ENCODE measurements around the gene KSR2. TPM values are rescaled to one million over a fixed set of nuclear protein-coding genes. Genes with fewer than 3 reads are reported as not detected.

Gene KSR2
- total RNA-seq, 1 experiment from 2014 or later, result 0.14 TPM

GRCh38 chr12:117695956-117696355 is 272.8 kb downstream of the KSR2 start:
- in situ Hi-C loops (cut with HindIII; ENCODE audit: low pct_unique_long_range_greater_than_20kb, low sequenced_read_pairs), result no loop called here
- DNase-seq (ENCODE audit: low read depth), result no peak

GRCh38 chr12:117692512-117692911 is 276.3 kb downstream of the KSR2 start:
- no peak for DNase-seq (ENCODE audit: low read depth)
- in situ Hi-C loops (cut with HindIII; ENCODE audit: low pct_unique_long_range_greater_than_20kb, low sequenced_read_pairs), result no loop called here

GRCh38 chr12:117689857-117690256 is 278.9 kb downstream of the KSR2 start:
- in situ Hi-C loops (cut with HindIII; ENCODE audit: low pct_unique_long_range_greater_than_20kb, low sequenced_read_pairs), result no loop called here
- DNase-seq (ENCODE audit: low read depth), result no peak

- in situ Hi-C loops (cut with HindIII; ENCODE audit: low pct_unique_long_range_greater_than_20kb, low sequenced_read_pairs), result no loop called here
- DNase-seq (ENCODE audit: low read depth), result no peak
Observed at GRCh38 chr12:117688446-117688845, 280.3 kb downstream of the KSR2 start.

GRCh38 chr12:117686911-117687377 is 281.8 kb downstream of the KSR2 start:
- in situ Hi-C loops (cut with HindIII; ENCODE audit: low pct_unique_long_range_greater_than_20kb, low sequenced_read_pairs), result no loop called here
- DNase-seq (ENCODE audit: low read depth), result peak; percentile 96

GRCh38 chr12:117686210-117686609 is 282.6 kb downstream of the KSR2 start:
- no peak for DNase-seq (ENCODE audit: low read depth)
- in situ Hi-C loops (cut with HindIII; ENCODE audit: low pct_unique_long_range_greater_than_20kb, low sequenced_read_pairs), result no loop called here

- in situ Hi-C loops (cut with HindIII; ENCODE audit: low pct_unique_long_range_greater_than_20kb, low sequenced_read_pairs), result no loop called here
- DNase-seq (ENCODE audit: low read depth), result peak; percentile 99
Observed at GRCh38 chr12:117685110-117685926, 283.5 kb downstream of the KSR2 start.

GRCh38 chr12:117684471-117684870 is 284.3 kb downstream of the KSR2 start:
- DNase-seq (ENCODE audit: low read depth), result peak; percentile 30
- in situ Hi-C loops (cut with HindIII; ENCODE audit: low pct_unique_long_range_greater_than_20kb, low sequenced_read_pairs), result no loop called here

GRCh38 chr12:117680312-117680711 is 288.5 kb downstream of the KSR2 start:
- in situ Hi-C loops (cut with HindIII; ENCODE audit: low pct_unique_long_range_greater_than_20kb, low sequenced_read_pairs), result no loop called here
- DNase-seq (ENCODE audit: low read depth), result no peak

- in situ Hi-C loops (cut with HindIII; ENCODE audit: low pct_unique_long_range_greater_than_20kb, low sequenced_read_pairs), result no loop called here
- DNase-seq (ENCODE audit: low read depth), result no peak
Observed at GRCh38 chr12:117679776-117680175, 289.0 kb downstream of the KSR2 start.

GRCh38 chr12:117674763-117675162 is 294.0 kb downstream of the KSR2 start:
- in situ Hi-C loops (cut with HindIII; ENCODE audit: low pct_unique_long_range_greater_than_20kb, low sequenced_read_pairs), result no loop called here
- no peak for DNase-seq (ENCODE audit: low read depth)

- no peak for DNase-seq (ENCODE audit: low read depth)
- in situ Hi-C loops (cut with HindIII; ENCODE audit: low pct_unique_long_range_greater_than_20kb, low sequenced_read_pairs), result no loop called here
Observed at GRCh38 chr12:117674313-117674712, 294.5 kb downstream of the KSR2 start.

GRCh38 chr12:117671734-117672133 is 297.1 kb downstream of the KSR2 start:
- no peak for DNase-seq (ENCODE audit: low read depth)

GRCh38 chr12:117664169-117664568 is 304.6 kb downstream of the KSR2 start:
- in situ Hi-C loops (cut with HindIII; ENCODE audit: low pct_unique_long_range_greater_than_20kb, low sequenced_read_pairs), result no loop called here
- no peak for DNase-seq (ENCODE audit: low read depth)

More at GRCh38 chr12:117671734-117672133, 297.1 kb downstream of the KSR2 start:
- in situ Hi-C loops (cut with HindIII; ENCODE audit: low pct_unique_long_range_greater_than_20kb, low sequenced_read_pairs), result no loop called here

- peak; percentile 62 for DNase-seq (ENCODE audit: low read depth)
- in situ Hi-C loops (cut with HindIII; ENCODE audit: low pct_unique_long_range_greater_than_20kb, low sequenced_read_pairs), result no loop called here
Observed at GRCh38 chr12:117662620-117663395, 306.0 kb downstream of the KSR2 start.

GRCh38 chr12:117662220-117662619 is 306.6 kb downstream of the KSR2 start:
- peak; percentile 65 for DNase-seq (ENCODE audit: low read depth)
- in situ Hi-C loops (cut with HindIII; ENCODE audit: low pct_unique_long_range_greater_than_20kb, low sequenced_read_pairs), result no loop called here

GRCh38 chr12:117661471-117661870 is 307.3 kb downstream of the KSR2 start:
- in situ Hi-C loops (cut with HindIII; ENCODE audit: low pct_unique_long_range_greater_than_20kb, low sequenced_read_pairs), result no loop called here
- no peak for DNase-seq (ENCODE audit: low read depth)

GRCh38 chr12:117660896-117661295 is 307.9 kb downstream of the KSR2 start:
- no peak for DNase-seq (ENCODE audit: low read depth)
- in situ Hi-C loops (cut with HindIII; ENCODE audit: low pct_unique_long_range_greater_than_20kb, low sequenced_read_pairs), result no loop called here

GRCh38 chr12:117658226-117658625 is 310.6 kb downstream of the KSR2 start:
- DNase-seq (ENCODE audit: low read depth), result no peak
- in situ Hi-C loops (cut with HindIII; ENCODE audit: low pct_unique_long_range_greater_than_20kb, low sequenced_read_pairs), result no loop called here
